Endothelial cell (in vitro differentiated cells): ENCODE data around the gene PSENEN. TPM values are rescaled to one million over a fixed set of nuclear protein-coding genes. Genes with fewer than 3 reads are reported as not detected.

ENCODE experiments used
- DNase-seq: peaks from one replicate; pipeline ENCODE4 v3.0.0; 2021; ENCODE audit warnings: low spot score
- H3K27ac Mint-ChIP-seq: one replicate; pipeline ENCODE4 v1.8.0; 2021; ENCODE audit warnings: mixed read lengths, inconsistent platforms; ENCODE audit not compliant: unreplicated experiment
- H3K27me3 Mint-ChIP-seq: one replicate; pipeline ENCODE4 v1.8.0; 2021; ENCODE audit warnings: mild to moderate bottlenecking, moderate library complexity, mixed read lengths, inconsistent platforms; ENCODE audit not compliant: unreplicated experiment
- H3K36me3 Mint-ChIP-seq: one replicate; pipeline ENCODE4 v1.8.0; 2021; ENCODE audit warnings: mild to moderate bottlenecking, low read depth, mixed read lengths, inconsistent platforms; ENCODE audit not compliant: unreplicated experiment
- H3K4me1 Mint-ChIP-seq: one replicate; pipeline ENCODE4 v1.8.0; 2021; ENCODE audit warnings: mild to moderate bottlenecking, mixed read lengths, inconsistent platforms; ENCODE audit not compliant: unreplicated experiment
- H3K4me3 Mint-ChIP-seq: one replicate; pipeline ENCODE4 v1.8.0; 2021; ENCODE audit warnings: mild to moderate bottlenecking, mixed read lengths, inconsistent platforms; ENCODE audit not compliant: unreplicated experiment
- H3K9me3 Mint-ChIP-seq: one replicate; pipeline ENCODE4 v1.8.0; 2021; ENCODE audit warnings: mixed read lengths, inconsistent platforms; ENCODE audit not compliant: unreplicated experiment
- total RNA-seq: library from RNA; stranded (reverse); fragmentation: NEBNext Ultra II Directional; extraction: Animal tissue kit (Norgen Biotek cat#: 25700); gene quantifications from one replicate; pipeline ENCODE4 v1.2.1, GENCODE V29; 2021; ENCODE audit not compliant: unreplicated experiment
- TF ChIP-seq, protein P1 (sequence below): fragments of 200-600 bp; sonication (generic); IDR thresholded peaks from one replicate; pipeline ENCODE4 v1.5.0; 2021; ENCODE audit warnings: antibody characterized with exemption; ENCODE audit not compliant: unreplicated experiment

Gene PSENEN
- total RNA-seq, 1 donor from 2014 or later: 99.0 TPM

DNA sequence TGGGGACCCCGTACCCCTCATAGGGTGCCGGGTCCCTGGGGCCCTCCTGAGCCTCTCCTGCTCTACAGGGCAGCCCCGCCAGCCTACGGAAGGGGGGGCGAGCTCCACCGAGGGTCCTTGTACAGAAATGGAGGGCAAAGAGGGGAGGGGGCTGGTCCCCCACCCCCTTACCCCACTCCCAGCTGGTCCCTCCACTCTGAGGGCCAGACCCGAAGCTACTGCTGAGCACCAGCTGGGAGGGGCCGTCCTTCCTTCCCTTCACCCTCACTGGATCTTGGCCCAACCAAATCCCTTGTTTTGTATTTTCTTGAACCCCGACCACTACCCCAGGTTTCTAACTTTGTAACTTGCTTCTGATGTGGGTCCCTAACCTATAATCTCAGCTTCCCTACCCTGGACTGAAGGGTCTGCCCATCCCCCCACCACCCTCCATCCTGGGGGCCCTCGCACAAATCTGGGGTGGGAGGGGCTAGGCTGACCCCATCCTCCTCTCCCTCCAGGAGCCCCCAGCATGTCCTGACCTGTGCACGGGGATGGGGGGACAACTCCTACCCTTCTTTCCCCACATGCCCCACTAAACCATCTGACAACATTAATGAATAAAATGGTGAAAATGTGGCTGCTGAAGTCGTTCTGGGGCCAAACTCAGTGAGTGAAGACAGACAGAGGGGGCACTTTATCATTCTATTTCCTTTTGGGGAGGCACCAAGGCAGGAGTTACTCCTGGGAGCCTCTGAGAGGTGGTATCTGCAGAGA lies 42.9 kb downstream of the PSENEN start:
- Mint-ChIP-seq H3K27me3 (peaks cover 12% of the 10 kb centered on the region), H3K4me3 (no peak overlapping the region), H3K9me3 (no peaks in the 10 kb centered on the region)

DNA sequence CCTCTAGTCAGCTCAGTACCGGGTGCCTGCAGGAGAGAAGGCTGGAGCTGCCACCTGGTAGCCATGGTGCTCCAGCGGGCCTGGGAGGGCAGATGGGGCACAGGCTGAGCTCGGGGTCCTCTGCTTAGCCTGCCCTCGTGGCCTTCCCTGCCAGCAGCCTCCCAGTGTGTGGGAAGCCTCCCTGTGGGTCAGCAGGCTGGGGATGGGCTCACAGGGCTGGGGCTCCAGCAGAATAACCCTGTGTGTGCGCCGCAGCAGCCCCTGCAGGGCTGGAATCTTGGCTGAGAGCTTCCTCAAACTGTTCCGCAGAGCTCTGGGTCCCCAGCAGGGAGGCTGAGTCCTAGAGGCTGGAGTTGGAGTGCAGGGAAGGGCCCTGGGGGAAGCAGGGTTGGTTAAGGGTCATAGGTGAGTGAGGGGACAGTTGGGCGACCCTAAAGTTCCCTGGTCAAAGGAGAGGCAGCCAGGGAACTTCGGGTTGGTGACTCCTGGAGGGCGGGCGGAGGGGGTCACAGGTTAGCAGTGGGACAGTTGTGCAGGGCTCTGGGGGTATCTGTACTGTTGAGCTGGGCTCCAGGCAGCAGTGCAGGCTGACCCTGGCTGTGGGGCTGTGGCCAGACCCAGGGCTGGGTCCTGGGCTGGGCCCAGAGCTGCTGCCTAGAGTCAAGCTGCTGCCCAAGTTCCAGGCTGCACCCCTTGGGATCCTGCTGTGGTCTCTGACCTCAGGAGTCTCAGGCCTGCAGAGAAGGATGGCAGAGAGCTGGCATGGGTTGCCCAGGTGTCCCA lies 43.9 kb downstream of the PSENEN start:
- H3K4me3 Mint-ChIP-seq: no peak overlapping the region
- DNase-seq: no peak
- no peaks in the 10 kb centered on the region for H3K9me3 Mint-ChIP-seq
- peaks cover 12% of the 10 kb centered on the region for H3K27me3 Mint-ChIP-seq
- no peak overlapping the region for H3K27ac Mint-ChIP-seq
- no peaks in the 10 kb centered on the region for H3K36me3 Mint-ChIP-seq
- no peaks in the 10 kb centered on the region for H3K4me1 Mint-ChIP-seq
- TF ChIP-seq, protein P1, sequence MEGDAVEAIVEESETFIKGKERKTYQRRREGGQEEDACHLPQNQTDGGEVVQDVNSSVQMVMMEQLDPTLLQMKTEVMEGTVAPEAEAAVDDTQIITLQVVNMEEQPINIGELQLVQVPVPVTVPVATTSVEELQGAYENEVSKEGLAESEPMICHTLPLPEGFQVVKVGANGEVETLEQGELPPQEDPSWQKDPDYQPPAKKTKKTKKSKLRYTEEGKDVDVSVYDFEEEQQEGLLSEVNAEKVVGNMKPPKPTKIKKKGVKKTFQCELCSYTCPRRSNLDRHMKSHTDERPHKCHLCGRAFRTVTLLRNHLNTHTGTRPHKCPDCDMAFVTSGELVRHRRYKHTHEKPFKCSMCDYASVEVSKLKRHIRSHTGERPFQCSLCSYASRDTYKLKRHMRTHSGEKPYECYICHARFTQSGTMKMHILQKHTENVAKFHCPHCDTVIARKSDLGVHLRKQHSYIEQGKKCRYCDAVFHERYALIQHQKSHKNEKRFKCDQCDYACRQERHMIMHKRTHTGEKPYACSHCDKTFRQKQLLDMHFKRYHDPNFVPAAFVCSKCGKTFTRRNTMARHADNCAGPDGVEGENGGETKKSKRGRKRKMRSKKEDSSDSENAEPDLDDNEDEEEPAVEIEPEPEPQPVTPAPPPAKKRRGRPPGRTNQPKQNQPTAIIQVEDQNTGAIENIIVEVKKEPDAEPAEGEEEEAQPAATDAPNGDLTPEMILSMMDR: no peak

More for the DNA sequence above, 42.9 kb downstream of the PSENEN start:
- TF ChIP-seq, protein P1: no peak
- peak overlapping the region; percentile 20 for H3K27ac Mint-ChIP-seq
- H3K4me1 Mint-ChIP-seq: peaks cover under 1% of the 10 kb centered on the region
- H3K36me3 Mint-ChIP-seq: no peaks in the 10 kb centered on the region
- DNase-seq: no peak

DNA sequence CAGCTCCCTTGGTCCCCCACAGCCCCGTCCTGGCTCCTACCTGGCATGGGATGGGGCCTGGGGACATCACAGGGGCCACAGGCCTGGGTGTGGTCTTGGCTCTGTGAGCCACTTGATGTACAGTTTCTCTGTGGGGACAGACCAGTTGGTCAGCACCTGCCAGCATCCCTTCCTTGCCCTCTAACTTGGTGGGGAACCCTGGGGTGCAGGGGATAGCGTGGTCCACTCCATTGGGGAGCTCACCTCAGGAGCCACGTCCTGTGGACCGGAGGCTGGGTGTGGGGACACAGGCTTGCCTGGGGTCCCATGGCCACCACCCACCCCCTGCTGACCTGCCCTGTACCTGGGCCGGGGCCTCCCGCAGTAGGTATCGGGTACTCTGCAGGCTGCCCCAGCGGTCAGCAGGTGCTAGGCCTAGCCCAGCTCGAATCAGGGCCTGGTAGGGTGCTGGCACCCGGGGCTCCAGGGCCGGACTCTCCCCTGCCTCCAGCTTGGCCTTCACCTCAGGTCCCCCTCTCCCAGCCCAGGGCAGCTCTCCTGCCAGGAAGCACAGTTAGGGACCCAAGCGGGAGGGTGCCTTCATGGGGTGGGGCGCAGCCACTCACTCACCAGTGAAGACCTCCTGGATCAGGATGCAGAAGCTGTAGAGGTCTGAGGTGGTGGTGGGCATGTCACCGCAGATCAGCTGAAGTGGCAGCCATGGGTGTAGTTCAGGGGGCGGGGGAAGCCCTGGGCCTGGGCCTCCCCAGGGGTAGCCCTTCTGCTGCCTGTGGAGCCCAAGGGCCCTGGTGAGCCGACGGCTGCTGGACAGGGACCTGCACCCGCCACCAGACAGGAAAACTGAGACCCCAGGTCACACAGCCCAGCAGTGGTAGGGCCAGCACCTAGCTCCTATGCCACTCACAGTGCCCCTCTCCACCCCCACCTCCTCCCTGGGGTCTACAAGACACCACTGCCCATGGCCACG lies 44.8 kb downstream of the PSENEN start:
- no peak overlapping the region for H3K4me3 Mint-ChIP-seq
- no peaks in the 10 kb centered on the region for H3K36me3 Mint-ChIP-seq
- peaks cover 10% of the 10 kb centered on the region for H3K27me3 Mint-ChIP-seq
- no peaks in the 10 kb centered on the region for H3K9me3 Mint-ChIP-seq
- no peak overlapping the region for H3K27ac Mint-ChIP-seq
- DNase-seq: no peak
- TF ChIP-seq, protein P1: no peak
- H3K4me1 Mint-ChIP-seq: no peaks in the 10 kb centered on the region

DNA sequence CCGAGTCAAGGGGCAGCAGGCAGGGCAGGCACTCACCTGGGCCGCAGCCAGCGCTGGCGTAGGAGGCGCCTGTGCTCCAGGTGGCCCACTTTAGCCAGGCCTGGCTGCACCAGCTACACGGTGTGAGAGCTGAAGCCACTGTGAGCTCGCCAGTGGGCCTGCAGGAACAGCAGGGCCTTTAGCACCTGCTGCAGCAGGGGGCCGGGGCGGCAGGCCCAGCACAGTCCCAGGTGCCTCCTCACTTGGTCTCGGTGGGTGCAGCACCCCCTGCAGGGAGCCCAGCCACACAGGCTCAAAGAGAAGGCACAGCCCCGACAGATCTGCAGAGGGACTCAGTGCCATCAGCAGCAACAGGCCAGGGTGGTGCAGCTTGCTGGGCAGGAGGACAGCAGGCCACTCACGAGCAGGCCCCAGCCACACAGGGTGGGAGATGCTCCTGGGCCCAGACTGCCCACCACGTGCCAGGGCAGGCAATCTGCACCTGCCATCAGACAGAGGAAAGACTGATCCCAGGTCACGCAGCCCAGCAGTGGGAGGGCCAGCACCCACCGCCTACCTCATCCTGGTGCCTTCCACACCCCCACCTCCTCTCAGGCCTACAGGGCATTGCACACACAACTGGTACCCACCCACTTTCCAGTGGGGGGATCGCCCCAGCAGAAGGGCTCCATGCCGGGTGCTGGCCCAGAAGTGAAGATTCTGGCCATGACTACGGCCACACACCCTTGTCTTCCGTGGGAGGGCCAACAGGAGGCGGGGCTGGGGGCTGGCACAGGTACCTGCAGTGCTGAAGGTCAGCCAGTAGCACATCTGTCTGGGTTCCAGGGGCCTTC lies 45.7 kb downstream of the PSENEN start:
- H3K9me3 Mint-ChIP-seq: no peaks in the 10 kb centered on the region
- H3K4me1 Mint-ChIP-seq: no peaks in the 10 kb centered on the region
- H3K27me3 Mint-ChIP-seq: peaks cover 6% of the 10 kb centered on the region
- no peak overlapping the region for H3K4me3 Mint-ChIP-seq
- TF ChIP-seq, protein P1: peak; percentile 24
- H3K27ac Mint-ChIP-seq: no peak overlapping the region
- no peak for DNase-seq
- no peaks in the 10 kb centered on the region for H3K36me3 Mint-ChIP-seq
